ENCODE data around the gene MMP8. TPM values are rescaled to one million over a fixed set of nuclear protein-coding genes. Genes with fewer than 3 reads are reported as not detected.
A peak's percentile ranks its signal among the peaks of the same experiment; 100 is the strongest.
"Not testable (repeated sequence)": the region's sequence is repeated elsewhere in the genome, so short reads cannot be mapped to it uniquely, and the experiment has no call there.

The MMP8 gene, protein sequence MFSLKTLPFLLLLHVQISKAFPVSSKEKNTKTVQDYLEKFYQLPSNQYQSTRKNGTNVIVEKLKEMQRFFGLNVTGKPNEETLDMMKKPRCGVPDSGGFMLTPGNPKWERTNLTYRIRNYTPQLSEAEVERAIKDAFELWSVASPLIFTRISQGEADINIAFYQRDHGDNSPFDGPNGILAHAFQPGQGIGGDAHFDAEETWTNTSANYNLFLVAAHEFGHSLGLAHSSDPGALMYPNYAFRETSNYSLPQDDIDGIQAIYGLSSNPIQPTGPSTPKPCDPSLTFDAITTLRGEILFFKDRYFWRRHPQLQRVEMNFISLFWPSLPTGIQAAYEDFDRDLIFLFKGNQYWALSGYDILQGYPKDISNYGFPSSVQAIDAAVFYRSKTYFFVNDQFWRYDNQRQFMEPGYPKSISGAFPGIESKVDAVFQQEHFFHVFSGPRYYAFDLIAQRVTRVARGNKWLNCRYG
- total RNA-seq (2014; rRNA removed) = not detected in 2 replicates
- polyA plus RNA-seq (2012) = not detected

DNA sequence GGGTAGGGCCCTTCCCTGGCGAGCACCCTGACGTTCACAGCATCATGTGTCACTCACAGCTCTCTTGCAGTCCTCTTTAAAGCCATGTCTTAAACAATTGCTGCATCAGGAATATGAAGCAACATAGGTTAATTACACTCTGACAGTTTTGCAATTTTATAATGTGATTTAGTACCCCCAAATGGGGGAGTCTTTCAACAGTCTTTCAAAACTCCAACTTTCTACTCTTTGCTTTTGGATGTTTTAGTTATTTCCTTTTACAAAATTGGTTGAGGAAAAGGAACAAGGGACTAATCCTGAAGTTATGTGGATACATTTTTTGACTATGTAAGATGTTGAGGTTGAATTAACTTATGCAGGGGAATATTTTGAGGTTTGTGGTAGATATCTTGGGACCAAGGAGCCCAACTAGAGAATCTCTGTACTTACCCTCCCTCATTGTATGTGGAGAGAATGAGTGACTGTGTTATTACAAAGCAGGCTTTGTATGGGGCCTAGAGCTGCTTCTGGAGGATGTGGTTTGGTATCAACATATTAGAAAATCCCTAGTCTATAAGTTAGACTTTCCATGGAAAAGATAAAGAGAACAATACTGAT lies at the start of gene MMP8:
Gene MMP8, minus strand, starts transcription at position 51 of the 597 bp plus-strand sequence. CDS start 99 bp downstream, outside the sequence.
- DNase-seq (ENCODE audit: low read depth) = no peak

DNA sequence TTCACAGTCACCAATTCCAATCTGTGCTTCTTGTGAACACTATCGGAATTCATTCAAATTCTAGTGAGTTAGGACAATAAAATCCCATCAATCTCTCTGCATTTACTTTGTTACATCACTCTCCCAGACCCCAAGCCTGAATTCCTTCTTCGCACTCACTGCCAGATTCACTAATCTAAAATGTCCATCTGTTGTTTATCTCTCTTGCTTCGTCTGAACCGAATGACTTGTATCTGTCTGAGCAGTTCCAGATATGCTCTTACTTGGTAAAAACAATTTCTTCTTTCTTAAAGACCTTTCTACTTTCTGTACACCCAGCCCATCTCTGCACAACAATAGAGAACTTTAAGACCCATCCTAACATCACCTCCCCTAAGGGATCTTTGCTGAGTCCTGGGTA lies 48.6 kb upstream of the MMP8 start:
- DNase-seq (ENCODE audit: low read depth) = no peak

DNA sequence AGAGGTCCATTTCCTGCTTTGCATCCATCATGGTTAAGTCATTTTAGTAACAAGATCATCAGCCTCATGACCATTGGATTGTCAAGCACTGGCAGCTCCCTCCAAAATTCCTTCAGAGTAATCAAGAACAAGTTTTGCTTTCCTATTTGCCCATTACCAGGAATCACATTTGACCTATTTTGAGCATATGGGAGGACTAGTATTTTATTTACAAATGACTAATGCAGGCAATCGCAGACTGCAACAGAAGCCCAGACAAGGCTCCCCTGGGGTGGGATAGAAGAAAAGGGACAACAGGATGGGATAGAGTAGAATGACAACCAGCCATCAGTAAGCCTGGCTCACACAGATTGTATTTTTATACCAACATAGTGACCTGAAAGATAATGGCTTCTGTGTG lies 46.6 kb upstream of the MMP8 start:
- DNase-seq (ENCODE audit: low read depth) = no peak

DNA sequence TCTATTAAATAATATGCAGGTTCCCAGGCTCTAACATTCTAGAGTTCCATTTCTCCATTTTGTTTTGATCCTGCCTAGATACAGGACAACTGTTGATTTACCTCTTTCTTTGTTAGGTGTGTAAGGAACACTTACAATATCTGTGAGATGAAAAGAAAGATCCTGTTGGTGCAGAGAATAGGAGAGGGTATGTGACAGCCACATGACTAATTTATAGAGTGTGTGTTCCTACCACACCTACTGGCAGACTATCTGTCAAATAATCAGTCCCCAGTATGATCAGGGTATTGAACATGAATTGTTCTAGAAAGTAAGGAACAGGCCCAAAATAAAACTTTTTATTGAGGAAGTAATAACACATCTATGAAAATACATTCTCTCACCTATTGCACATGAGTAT lies 45.4 kb upstream of the MMP8 start:
- no peak for DNase-seq (ENCODE audit: low read depth)

DNA sequence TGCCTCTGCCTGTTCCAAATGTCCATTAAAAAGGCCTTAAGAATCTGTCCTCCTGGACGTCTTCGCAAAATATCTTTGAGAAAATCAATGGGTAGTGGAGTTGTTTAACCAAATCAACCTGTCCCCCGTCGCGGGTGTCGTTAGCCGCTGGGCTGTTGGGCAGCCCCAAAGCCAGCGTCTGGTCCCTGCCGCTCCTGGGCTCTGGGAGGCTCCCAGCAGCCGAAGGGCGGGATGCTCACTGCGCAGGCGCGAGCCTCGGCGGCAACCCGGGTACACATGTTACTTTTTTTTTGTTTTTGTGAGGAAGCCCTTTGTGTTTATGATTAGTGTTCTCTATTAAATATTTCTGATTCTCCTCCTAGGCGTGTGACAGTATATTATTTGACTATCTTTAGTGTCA lies 43.0 kb upstream of the MMP8 start:
- no peak for DNase-seq (ENCODE audit: low read depth)

DNA sequence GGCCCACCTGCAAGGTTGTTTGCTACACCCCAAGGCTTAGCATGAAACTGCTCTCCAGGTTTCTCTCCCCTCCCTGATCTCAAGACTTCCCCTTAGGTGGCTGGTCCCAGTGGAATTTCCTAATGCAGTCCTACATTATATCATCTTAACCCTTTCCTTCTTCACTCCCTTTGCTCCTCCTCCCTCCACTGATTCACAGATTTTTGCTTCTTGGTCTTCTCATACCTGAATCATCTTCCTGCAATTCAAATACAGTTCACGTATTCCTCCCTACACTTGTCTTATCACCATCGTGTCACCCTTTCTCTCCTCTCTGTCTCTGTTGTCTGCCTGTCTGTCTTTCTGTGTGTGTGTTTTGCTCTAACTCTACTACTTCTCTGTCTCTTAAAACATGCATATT lies 38.7 kb upstream of the MMP8 start:
- no peak for DNase-seq (ENCODE audit: low read depth)

DNA sequence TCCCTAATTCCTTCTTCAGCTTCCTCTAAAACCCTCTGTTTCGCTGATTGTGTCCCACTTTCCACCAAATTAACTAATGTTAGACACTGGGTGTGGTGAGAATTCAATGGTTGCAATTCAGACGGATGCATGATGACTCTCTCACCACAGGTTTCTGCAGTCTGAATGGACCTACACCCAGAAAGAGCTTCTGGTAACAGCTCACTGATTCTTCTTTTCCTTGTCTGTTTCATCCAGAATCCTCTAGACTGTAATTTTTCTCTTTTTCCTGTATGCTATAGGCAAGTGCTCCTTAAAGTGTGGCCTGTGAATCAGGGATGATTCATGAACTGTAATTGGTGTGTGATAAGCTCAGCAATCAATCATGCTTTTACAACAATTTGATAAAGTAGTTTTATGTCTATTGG lies 37.6 kb upstream of the MMP8 start:
- peak; percentile 10 for DNase-seq (ENCODE audit: low read depth)

DNA sequence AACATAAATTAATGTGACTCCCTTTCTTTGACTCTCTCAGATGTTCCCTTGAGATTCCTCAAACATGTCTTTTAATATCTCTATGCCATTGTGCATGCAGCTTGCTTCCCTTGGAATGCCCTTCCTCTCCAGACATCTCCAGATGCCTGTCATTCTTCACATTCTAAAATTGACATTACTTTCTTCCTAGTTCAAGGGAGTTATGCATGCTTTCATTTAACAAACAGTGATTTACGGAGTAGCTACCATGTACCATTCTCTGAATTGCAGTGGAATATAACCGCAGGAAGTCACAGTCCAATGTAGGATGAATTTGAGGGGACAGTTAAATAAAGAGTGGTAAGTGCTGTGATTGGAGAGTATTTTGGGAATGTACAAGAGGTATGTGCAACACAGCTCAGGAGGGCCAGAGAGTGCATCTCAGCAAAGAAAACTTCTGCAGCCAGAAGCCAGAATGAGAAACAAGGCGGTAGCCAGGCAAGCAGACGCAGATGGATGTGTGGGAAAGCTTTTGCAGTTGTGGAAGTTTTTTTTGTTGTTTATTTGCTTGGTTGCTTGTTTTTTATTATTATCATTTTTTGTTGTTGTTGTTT lies 37.0 kb upstream of the MMP8 start:
- DNase-seq (ENCODE audit: low read depth) = no peak

DNA sequence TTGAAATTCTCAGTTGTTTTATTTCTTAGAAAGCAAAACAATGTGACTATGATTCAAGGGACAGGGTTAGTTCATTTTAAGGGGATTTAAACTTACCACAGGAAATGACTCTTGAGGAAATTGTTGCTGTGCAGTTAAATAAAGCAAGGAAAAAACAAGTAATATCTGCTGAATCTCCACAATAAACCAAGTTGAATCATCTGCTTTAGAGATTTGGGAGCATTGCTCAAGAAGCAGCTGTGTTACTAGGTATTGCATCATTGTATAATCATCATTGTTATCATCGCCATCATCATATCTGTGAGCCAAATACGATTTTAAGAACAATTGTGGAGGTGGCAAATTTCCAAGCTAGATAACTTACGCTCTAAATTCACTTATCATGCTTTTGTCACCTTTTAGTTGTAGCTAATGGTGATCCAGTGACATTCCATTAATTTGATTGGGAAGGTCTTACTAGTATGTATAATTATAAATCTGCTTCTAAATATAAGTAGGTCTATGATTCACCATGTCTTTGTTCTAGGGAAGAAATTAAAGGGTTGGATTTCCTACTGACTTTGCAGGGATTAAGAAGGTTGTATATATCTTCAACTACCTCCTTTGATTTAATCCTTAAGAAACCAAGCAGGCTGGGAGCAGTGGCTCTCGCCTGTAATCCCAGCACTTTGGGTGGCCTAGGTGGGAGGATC lies 35.7 kb upstream of the MMP8 start:
- DNase-seq (ENCODE audit: low read depth) = peak; percentile 96

DNA sequence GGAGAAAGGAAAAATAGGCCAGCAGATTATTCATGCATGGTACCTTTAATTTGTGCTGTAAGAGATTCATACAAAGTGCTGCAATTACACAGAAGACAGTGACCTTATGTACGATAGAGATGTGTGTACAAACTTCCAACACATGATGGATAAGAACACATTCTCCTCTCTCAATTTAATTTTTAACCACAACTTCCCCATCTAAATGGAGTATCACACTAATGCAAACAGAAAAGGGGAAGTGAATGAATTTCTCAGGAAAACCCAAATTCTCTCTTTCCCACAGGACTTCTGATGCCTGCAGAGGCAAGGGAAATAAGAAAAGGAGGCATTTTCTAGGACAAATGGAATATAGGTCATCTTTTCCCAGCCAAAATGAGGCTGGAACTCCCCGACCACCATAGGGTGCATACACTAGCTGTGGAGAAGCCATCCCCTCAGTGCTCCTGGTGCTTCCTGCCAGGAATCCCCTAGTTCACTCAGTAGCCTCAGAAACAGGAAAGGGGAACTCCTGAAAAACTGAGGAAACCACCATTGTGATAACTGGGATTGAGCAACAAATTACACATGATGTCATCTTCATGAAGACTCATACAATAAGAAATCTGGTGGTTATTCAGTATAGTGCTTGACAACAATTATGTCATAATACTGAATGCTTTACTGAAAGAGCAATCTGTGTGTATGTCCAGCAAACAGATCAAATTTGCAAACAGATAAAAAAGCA lies 33.2 kb upstream of the MMP8 start:
- peak; percentile 32 for DNase-seq (ENCODE audit: low read depth)

DNA sequence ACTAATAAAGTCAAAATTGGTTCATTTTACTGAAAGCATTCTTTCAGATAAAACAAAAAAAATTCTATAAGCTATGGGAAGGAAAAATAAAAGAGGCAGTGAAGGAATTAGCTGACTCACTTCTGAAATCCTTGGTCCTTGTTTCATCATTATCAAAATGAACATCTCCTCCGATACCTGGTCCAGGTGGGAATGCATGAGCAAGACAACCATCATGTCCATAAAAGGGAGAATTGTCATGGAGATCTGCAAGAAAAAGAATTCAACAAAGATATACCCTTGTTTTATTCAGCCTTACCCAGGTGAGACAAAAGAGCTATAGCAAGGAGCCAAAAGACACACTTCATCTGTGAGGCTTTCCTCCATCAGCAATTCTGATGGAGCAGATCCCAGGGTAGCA lies 28.5 kb upstream of the MMP8 start:
- DNase-seq (ENCODE audit: low read depth) = no peak

DNA sequence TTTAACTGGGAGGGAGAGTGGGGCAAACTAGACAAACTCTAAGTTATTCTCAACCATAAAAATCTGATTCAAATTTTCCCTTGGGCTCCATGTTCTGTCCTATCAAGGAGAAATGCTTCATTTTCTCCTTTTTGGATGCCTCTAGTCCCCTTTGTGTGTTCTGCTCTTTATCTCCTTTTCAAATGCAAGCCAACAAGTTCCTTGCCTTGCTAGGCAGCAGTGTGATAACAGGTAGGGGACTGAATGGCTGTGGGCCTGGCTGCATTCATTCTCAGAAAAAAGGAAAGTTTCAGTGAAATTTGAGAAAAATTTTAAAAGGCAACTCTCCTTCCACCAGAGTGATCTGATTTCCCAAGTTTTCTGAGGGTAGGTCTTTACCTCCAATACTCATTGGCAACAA lies 26.9 kb upstream of the MMP8 start:
- no peak for DNase-seq (ENCODE audit: low read depth)

DNA sequence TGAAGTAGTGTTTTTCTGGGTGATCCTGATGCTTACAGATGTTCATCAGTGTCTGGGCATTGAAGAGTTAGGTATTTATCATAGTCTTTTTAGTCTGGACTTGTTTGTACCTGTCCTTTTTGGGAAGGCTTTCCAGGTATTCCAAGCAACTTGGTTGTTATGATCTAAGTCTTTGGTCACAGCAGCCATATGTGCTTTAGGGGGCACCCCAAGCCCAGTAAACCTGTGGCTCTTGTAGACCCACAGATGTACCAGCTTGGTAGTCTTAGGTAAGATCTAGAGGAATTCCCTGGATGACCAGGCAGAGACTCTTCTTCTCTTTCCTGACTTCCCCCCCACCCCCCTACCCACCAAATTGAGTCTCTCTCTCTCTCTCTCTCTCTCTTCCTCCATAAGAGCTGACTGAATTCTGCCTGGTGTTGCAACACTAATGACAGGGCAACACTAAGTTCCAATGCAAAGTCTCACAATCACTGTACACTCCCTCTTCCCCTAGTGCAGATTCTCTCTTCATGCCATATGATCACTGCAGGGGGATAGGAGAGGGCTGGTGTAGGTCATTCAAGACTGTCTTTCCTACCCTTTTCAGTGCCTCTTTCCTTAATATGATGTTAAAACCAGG lies 24.5 kb upstream of the MMP8 start:
- no peak for DNase-seq (ENCODE audit: low read depth)

DNA sequence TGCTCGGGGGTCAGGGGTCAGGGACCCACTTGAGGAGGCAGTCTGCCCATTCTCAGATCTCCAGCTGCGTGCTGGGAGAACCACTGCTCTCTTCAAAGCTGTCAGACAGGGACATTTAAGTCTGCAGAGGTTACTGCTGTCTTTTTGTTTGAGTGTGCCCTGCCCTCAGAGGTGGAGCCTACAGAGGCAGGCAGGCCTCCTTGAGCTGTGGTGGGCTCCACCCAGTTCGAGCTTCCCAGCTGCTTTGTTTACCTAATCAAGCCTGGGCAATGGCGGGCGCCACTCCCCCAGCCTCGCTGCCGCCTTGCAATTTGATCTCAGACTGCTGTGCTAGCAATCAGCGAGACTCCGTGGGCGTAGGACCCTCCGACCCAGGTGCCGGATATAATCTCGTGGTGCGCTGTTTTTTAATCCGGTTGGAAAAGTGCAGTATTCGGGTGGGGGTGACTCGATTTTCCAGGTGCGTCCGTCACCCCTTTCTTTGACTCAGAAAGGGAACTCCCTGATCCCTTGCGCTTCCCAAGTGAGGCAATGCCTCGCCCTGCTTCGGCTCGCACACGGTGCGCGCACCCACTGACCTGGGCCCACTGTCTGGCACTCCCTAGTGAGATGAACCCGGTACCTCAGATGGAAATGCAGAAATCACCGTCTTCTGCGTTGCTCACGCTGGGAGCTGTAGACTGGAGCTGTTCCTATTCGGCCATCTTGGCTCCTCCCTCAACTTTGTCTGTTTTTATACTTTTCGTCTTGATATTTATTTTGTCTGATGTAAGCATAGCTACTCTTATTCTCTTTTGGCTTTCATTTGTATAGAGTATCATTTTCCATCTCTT lies 22.2 kb upstream of the MMP8 start:
- not testable (repeated sequence) for DNase-seq (ENCODE audit: low read depth)

DNA sequence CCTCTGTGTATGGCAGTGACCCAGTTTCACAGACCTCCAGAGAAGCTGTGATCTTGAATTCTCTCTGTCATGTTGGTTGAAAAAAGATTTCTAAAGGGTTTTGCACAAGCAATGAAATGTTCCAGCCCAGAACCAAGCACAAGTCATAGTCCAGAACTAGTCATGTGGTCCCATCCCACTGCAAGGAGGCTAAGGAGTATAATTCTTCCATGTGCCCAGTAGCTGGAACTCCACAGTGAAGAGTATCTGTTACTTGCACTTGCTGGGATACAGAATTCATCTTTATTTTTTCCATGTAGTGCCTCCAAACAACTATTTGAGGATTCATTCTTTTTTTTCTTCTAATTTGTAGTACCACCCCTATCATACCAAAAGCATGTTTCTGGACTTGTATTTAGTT lies 9.9 kb upstream of the MMP8 start:
- no peak for DNase-seq (ENCODE audit: low read depth)

DNA sequence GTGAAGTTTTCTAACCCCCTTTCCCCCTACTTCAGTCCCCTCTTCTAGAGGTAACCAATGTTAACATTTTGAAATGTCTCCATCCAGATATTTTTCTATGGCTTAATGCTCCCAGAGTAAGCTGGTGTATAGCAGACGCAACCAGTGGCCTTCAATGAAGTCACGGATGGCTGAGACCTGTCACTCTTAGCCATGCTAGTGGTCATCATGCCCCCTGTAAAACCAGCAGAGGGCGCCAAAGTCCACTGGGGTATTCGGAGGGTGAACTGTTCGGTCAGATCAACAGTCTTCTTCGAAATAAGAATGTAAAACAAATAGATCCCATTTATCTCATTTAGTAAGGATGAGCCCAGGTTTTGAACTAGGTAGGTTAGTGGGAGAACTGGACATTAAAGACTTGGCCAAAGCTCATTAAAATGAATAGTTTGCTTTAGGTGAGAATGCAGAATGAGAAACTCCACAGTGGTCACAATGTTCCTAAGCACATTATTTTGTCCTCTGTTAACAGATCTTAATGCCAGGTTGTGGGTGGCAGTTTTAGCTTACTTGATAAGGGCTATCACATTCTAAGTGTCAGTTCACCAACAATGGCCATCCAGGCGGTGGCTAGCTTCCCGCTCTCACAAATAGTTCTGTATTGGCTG lies 8.6 kb upstream of the MMP8 start:
- DNase-seq (ENCODE audit: low read depth) = peak; percentile 46

DNA sequence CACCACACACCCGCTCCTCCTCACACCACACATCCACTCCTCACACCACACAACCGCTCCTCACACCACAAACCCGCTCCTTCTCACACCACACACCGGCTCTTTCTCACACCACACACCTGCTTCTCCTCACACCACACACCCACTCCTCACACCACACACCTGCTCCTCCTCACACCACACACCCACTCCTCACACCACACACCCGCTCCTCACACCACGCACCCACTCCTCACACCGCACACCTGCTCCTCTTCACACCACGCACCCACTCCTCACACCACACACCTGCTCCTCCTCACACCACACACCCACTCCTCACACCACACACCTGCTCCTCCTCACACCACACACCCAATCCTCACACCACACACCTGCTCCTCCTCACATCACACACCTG lies 6.2 kb upstream of the MMP8 start:
- DNase-seq (ENCODE audit: low read depth) = not testable (repeated sequence)

DNA sequence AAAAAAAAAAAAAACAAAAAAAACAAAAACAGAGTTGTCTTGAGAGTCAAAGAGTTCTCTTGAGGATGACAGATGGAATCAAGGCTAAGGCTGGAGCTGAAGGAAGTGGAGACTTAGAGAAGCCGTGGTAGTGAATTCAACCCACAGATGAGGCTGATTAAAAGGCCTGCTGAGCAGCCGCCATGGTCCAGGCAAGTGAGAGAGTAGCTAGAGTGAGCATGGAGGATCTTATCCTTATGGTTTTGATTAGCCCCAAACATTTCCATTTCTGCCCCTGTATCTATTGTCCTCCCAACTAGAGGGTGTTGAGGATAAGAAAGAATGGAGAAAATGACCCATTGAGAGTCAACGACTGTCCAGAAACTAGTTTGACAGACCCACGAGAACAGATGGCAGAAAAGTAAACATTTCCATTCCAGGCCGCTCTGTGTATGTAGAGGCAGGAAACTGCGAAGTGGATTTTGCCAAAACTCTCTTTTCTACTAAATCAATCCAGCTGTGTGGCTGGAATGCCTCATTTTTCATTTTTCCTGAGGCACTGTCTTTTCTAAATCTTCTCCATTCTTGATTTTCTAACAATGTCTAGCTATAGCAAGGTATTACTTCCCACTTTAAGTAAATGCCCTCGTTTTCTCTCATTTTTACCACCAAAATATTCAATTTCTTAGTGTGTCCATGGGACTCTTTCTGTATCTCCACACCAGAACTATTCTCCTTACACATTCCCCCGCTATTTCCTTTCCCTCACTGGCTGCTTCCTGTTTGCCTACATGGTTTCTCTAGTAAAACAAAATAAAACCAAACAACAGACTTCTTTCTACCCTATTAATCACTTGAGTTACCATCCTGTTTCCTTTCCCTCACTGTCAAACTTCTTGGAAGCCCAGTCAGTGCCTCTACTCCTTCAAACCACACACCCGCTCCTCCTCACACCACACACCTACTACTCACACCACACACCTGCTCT lies 5.4 kb upstream of the MMP8 start:
- no peak for DNase-seq (ENCODE audit: low read depth)

Measured in LHCN-M2 (cell line).